Measurements from ENCODE around the gene CRB1. TPM values are rescaled to one million over a fixed set of nuclear protein-coding genes. Genes with fewer than 3 reads are reported as not detected.

CRB1 gene
- total and polyA plus RNA-seq, 2 of the 8 experiments (the other 6 are each of a cell fraction or from before 2014, with no cell fraction given), result 0.03 TPM; not detected in 1

- TF ChIP-seq CHD7 (IDR thresholded peaks at IDR 0.05; ENCODE audit: insufficient replicate concordance, low read length) (no peak), SIRT6 (IDR thresholded peaks at IDR 0.05; ENCODE audit: low read length) (no peak), CTBP2 (IDR thresholded peaks at IDR 0.05; ENCODE audit: borderline replicate concordance, insufficient read depth, insufficient read length, low read length) (no peak), GTF2F1 (IDR thresholded peaks at IDR 0.05; ENCODE audit: borderline replicate concordance, low read depth, low read length) (no peak)
Measured at GRCh38 chr1:197225611-197226010, 42.4 kb upstream of the CRB1 start (continued).
